Cardiac muscle cell (in vitro differentiated cells and primary cell): ENCODE results near the gene NTN4. TPM values are rescaled to one million over a fixed set of nuclear protein-coding genes. Genes with fewer than 3 reads are reported as not detected.

ENCODE experiments used
- DNase-seq, 2 donors: peaks; one replicate each; pipeline versions ENCODE4 v3.0.0 to v3.0.0-alpha.2; 2010 to 2017; ENCODE audit warnings: low read depth in 1 of 2, low spot score in 1 of 2
- H3K27ac ChIP-seq: fragments of 200-600 bp; sonication (generic); 2 replicates; pipeline ENCODE4 v1.5.1; 2016
- H3K27me3 ChIP-seq: fragments of 200-600 bp; sonication (generic); 2 replicates; pipeline ENCODE4 v1.6.0; 2016; ENCODE audit warnings: control low read depth
- H3K36me3 ChIP-seq: fragments of 200-600 bp; sonication (generic); 2 replicates; pipeline ENCODE4 v1.5.1; 2016; ENCODE audit warnings: control low read depth
- H3K4me1 ChIP-seq: fragments of 200-600 bp; sonication (generic); 2 replicates; pipeline ENCODE4 v1.8.1; 2017; ENCODE audit warnings: low read depth, mild to moderate bottlenecking, mixed run types
- H3K4me3 ChIP-seq: fragments of 200-600 bp; sonication (generic); 2 replicates; pipeline ENCODE4 v1.5.1; 2016; ENCODE audit warnings: mild to moderate bottlenecking
- H3K9me3 ChIP-seq: fragments of 200-600 bp; sonication (generic); 2 replicates; pipeline ENCODE4 v1.5.1; 2017; ENCODE audit warnings: low read depth, mild to moderate bottlenecking, control low read depth
- polyA plus RNA-seq: library from polyadenylated mRNA; unstranded; fragments of >200 nt; fragmentation: Nextera tagmentation; extraction: Ambion mirVana; gene quantifications from 2 replicates; pipeline ENCODE4 v1.2.1, GENCODE V29; 2016
- total RNA-seq: library from RNA; depleted of rRNA; stranded (reverse); fragments of >200 nt; gene quantifications from 2 replicates; pipeline ENCODE4 v1.2.3, GENCODE V29; 2016
- TF ChIP-seq, protein P1 (sequence below): IDR thresholded peaks from 2 replicates; pipeline ENCODE4 v1.5.1; 2012; ENCODE audit warnings: low read depth, mild to moderate bottlenecking, low read length

NTN4 gene
- total and polyA plus RNA-seq, 2 experiments from 2014 or later: 0.86 to 1.4 TPM

GRCh38 chr12:95637471-95638155, 153.0 kb downstream of the NTN4 start:
- Histone ChIP-seq H3K4me3 (no peak overlapping the region), H3K4me1 (no peaks in the 10 kb centered on the region), H3K9me3 (no peaks in the 10 kb centered on the region), H3K27ac (no peak overlapping the region), H3K27me3 (peaks cover 8% of the 10 kb centered on the region), H3K36me3 (no peaks in the 10 kb centered on the region)
- TF ChIP-seq, protein P1, sequence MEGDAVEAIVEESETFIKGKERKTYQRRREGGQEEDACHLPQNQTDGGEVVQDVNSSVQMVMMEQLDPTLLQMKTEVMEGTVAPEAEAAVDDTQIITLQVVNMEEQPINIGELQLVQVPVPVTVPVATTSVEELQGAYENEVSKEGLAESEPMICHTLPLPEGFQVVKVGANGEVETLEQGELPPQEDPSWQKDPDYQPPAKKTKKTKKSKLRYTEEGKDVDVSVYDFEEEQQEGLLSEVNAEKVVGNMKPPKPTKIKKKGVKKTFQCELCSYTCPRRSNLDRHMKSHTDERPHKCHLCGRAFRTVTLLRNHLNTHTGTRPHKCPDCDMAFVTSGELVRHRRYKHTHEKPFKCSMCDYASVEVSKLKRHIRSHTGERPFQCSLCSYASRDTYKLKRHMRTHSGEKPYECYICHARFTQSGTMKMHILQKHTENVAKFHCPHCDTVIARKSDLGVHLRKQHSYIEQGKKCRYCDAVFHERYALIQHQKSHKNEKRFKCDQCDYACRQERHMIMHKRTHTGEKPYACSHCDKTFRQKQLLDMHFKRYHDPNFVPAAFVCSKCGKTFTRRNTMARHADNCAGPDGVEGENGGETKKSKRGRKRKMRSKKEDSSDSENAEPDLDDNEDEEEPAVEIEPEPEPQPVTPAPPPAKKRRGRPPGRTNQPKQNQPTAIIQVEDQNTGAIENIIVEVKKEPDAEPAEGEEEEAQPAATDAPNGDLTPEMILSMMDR: no peak
- DNase-seq: peak in 1 of 2 donors; percentile 73

- Histone ChIP-seq H3K4me1 (no peaks in the 10 kb centered on the region), H3K36me3 (no peaks in the 10 kb centered on the region), H3K9me3 (no peaks in the 10 kb centered on the region), H3K27me3 (peaks cover 8% of the 10 kb centered on the region), H3K27ac (no peak overlapping the region), H3K4me3 (no peak overlapping the region)
- DNase-seq: no peak
- TF ChIP-seq, protein P1: no peak
These were observed 153.6 kb downstream of the NTN4 start for GRCh38 chr12:95637010-95637409.

- H3K27me3 ChIP-seq: peaks cover 9% of the 10 kb centered on the region
- H3K9me3 ChIP-seq: no peaks in the 10 kb centered on the region
- no peak overlapping the region for H3K27ac ChIP-seq
- H3K36me3 ChIP-seq: no peaks in the 10 kb centered on the region
- no peaks in the 10 kb centered on the region for H3K4me1 ChIP-seq
- DNase-seq: no peak
- TF ChIP-seq, protein P1: no peak
- H3K4me3 ChIP-seq: no peak overlapping the region
These were observed 155.6 kb downstream of the NTN4 start for GRCh38 chr12:95634622-95635621.

DNA sequence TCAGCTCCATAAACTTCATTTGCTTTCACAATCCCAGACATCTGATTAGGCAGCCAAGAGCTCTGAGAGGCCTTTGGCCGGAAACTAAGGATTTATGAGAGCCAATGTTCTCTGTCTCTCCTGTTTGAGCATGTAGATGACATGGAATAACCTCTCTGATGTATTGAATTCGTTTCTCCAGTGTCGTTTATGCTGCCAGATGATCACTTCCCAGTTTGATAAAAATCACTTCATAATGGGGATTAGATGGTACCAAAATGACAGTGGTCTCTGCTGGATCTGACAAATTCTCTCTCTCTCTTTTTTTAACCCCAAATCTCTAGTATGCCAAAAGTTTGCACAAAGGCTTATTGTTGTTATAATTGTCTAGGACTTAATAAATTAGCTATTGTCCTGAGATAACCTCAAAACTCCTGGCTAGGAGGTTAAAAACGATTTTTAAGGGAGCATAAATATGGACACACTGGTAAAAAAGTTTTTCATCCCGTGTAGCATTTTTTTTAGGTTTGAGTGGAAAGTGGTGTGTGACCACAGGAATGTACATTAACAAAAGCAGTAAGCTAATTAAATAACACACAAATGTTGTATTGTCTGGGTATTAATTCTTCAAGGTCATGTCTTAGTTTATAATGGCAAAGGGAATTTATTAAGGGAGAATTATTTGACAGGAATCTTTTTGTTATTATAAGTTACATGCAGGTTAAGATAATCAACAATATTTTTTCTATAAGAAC, 156.7 kb downstream of the NTN4 start:
- no peak overlapping the region for H3K27ac ChIP-seq
- no peak overlapping the region for H3K4me3 ChIP-seq
- H3K36me3 ChIP-seq: no peaks in the 10 kb centered on the region
- H3K4me1 ChIP-seq: no peaks in the 10 kb centered on the region
- TF ChIP-seq, protein P1: no peak
- no peaks in the 10 kb centered on the region for H3K9me3 ChIP-seq
- peaks cover 7% of the 10 kb centered on the region for H3K27me3 ChIP-seq
- peak in 1 of 2 donors; percentile 60 for DNase-seq

DNA sequence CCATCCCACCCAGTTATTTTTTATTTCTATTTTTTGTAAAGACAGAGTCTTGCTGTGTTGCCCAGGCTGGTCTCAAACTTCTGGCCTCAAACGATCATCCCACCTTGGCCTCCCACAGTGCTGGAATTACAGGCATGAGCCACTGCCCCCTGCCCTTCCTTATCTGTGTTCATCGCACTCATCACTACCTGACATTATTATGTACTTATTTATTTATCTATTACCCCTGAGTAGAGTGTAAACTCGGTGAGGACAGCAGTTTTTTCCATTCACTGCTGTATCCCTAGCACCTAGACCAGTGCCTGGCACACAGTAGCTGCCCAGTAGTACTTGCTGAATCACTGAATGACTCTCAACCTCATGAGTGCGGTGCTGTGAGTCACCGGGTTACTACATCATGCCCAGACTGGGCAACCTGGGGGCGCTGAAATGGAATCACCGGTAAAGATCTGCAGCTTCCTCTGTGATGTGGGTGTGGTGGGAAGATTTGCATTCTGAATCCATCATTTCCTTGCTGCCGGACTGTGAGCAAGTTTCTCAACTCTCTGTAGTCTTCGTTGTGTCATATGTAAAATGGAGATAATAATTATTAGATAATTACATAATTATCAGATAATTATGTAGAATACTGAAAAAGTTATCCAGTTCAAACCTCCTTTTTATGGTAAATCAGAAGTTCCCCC, 157.4 kb downstream of the NTN4 start:
- TF ChIP-seq, protein P1: no peak
- peak in 1 of 2 donors; percentile 74 for DNase-seq
- Histone ChIP-seq H3K9me3 (no peaks in the 10 kb centered on the region), H3K4me1 (no peaks in the 10 kb centered on the region), H3K27ac (no peak overlapping the region), H3K4me3 (no peak overlapping the region), H3K27me3 (peaks cover 3% of the 10 kb centered on the region), H3K36me3 (no peaks in the 10 kb centered on the region)
